Measurements from ENCODE around the gene CCDC57. TPM values are rescaled to one million over a fixed set of nuclear protein-coding genes. Genes with fewer than 3 reads are reported as not detected.

Gene CCDC57
- total RNA-seq, 1 donor from 2014 or later, result 56.6 TPM

- ChIA-PET CTCF (no interaction called here), POLR2A (interaction anchor here (0.6 to 1.8 kb wide), 2 partner anchors 15 to 21 kb away, joined by 4 read pairs; partner anchors contain the start of gene FASN)
- no peaks in the 10 kb centered on the region for H3K9me3 Mint-ChIP-seq
- no peak overlapping the region for H3K27ac Mint-ChIP-seq
- no peak for ATAC-seq (ENCODE audit: low read depth)
- peaks cover 3% of the 10 kb centered on the region for H3K27me3 Mint-ChIP-seq
- H3K4me3 Mint-ChIP-seq, result no peak overlapping the region
- no peak for TF ChIP-seq CTCF (IDR thresholded peaks at IDR 0.05)
- H3K4me1 Mint-ChIP-seq, result no peaks in the 10 kb centered on the region
- intact Hi-C loops (cut with micrococcal nuclease), result no loop called here
- peaks cover 26% of the 10 kb centered on the region for H3K36me3 Mint-ChIP-seq (ENCODE audit: low read depth)
- no peak for DNase-seq
These were observed 134.9 kb downstream of the CCDC57 start for GRCh38 chr17:82077617-82078358.

GRCh38 chr17:82076785-82077591 lies 135.7 kb downstream of the CCDC57 start:
- DNase-seq (no peak), ATAC-seq (ENCODE audit: low read depth) (no peak)
- ChIA-PET POLR2A (interaction anchor here (1.8 kb wide), 1 partner anchor 21 kb away, joined by 4 read pairs; the partner anchor contains the start of gene FASN), CTCF (no interaction called here)
- intact Hi-C loops (cut with micrococcal nuclease), result no loop called here
- Mint-ChIP-seq H3K4me1 (no peaks in the 10 kb centered on the region), H3K4me3 (no peak overlapping the region), H3K9me3 (no peaks in the 10 kb centered on the region), H3K27me3 (peaks cover 3% of the 10 kb centered on the region), H3K36me3 (ENCODE audit: low read depth) (peaks cover 22% of the 10 kb centered on the region), H3K27ac (no peak overlapping the region)
- no peak for TF ChIP-seq CTCF (IDR thresholded peaks at IDR 0.05)

GRCh38 chr17:82076018-82076784 lies 136.4 kb downstream of the CCDC57 start:
- Mint-ChIP-seq H3K9me3 (no peaks in the 10 kb centered on the region), H3K36me3 (ENCODE audit: low read depth) (peaks cover 20% of the 10 kb centered on the region), H3K27me3 (peaks cover 3% of the 10 kb centered on the region), H3K4me3 (no peak overlapping the region), H3K4me1 (no peaks in the 10 kb centered on the region), H3K27ac (no peak overlapping the region)
- ChIA-PET CTCF (no interaction called here), POLR2A (interaction anchor here (1.8 kb wide), 1 partner anchor 22 kb away, joined by 4 read pairs; the partner anchor contains the start of gene FASN)
- intact Hi-C loops (cut with micrococcal nuclease), result no loop called here
- DNase-seq, result no peak
- no peak for ATAC-seq (ENCODE audit: low read depth)
- TF ChIP-seq CTCF (IDR thresholded peaks at IDR 0.05), result no peak

GRCh38 chr17:82073446-82073845 lies 139.2 kb downstream of the CCDC57 start:
- Mint-ChIP-seq H3K27me3 (peaks cover 3% of the 10 kb centered on the region), H3K4me1 (no peaks in the 10 kb centered on the region), H3K27ac (no peak overlapping the region), H3K9me3 (no peaks in the 10 kb centered on the region), H3K4me3 (no peak overlapping the region), H3K36me3 (ENCODE audit: low read depth) (peaks cover 3% of the 10 kb centered on the region)
- ChIA-PET CTCF (no interaction called here), POLR2A (no interaction called here)
- intact Hi-C loops (cut with micrococcal nuclease), result no loop called here
- no peak for DNase-seq
- ATAC-seq (ENCODE audit: low read depth), result no peak
- no peak for TF ChIP-seq CTCF (IDR thresholded peaks at IDR 0.05)

Data from activated B cell treated with CpG ODN at 0.5 μM for 24 hours (primary cell).